ENCODE data around the gene MAMLD1.

GRCh38 chrX:150446151-150446550, 83.0 kb downstream of the MAMLD1 start:
- TF ChIP-seq CTCF (IDR thresholded peaks at IDR 0.05; ENCODE audit: low read depth, low read length, poor library complexity, severe bottlenecking) (no peak), EZH2phosphoT487 (IDR thresholded peaks at IDR 0.05; ENCODE audit: borderline replicate concordance, low read length) (no peak)
